Measurements from ENCODE around the gene VARS1.
A peak's percentile ranks its signal among the peaks of the same experiment; 100 is the strongest.

The VARS1 gene

DNA sequence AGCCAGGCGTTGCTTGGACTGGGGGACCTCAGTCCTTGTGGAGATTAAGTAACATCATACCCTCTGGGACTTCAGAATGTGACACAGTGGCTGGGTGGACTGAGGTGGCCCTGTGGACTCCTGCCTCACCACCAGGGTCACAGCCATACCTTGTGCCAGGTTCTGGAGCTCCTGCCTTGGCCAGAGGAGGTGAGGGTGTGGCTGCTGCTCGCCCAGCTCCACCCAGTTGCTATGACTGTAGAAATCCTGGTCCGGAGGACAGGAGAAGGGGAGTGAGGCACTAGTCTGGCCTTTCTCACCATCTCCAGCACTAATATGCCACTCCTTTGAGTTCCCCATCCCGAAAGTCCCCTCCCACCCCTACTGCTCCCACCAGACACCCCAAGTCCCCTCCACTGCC, 20.4 kb downstream of the VARS1 start:
- Mint-ChIP-seq H3K4me1 (ENCODE audit: low read depth) (peaks cover 39% of the 10 kb centered on the region), H3K36me3 (no peaks in the 10 kb centered on the region), H3K27me3 (no peaks in the 10 kb centered on the region), H3K27ac (no peak overlapping the region), H3K9me3 (ENCODE audit: low read depth) (no peaks in the 10 kb centered on the region), H3K4me3 (no peak overlapping the region)

DNA sequence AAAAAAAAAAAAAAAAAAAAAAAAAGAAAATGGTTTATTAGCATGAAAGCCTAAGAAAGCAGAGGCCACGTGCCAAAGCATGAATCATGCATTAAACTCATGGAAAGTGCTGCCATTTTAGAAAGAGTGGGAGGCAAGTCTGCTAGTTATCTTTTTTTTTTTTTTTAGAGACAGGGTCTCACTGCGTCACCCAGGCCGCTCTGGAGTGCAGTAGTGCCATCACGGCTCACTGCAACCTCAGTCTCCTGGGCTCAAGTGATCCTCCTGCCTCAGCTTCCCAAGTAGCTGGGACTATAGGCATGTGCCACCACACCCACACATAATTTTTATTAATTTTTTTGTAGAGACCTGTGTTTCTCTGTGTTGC, 23.6 kb downstream of the VARS1 start:
- Mint-ChIP-seq H3K36me3 (no peaks in the 10 kb centered on the region), H3K9me3 (ENCODE audit: low read depth) (no peaks in the 10 kb centered on the region), H3K27ac (peak overlapping the region; percentile 76), H3K4me1 (ENCODE audit: low read depth) (peaks cover 37% of the 10 kb centered on the region), H3K4me3 (peak overlapping the region; percentile 63), H3K27me3 (no peaks in the 10 kb centered on the region)

DNA sequence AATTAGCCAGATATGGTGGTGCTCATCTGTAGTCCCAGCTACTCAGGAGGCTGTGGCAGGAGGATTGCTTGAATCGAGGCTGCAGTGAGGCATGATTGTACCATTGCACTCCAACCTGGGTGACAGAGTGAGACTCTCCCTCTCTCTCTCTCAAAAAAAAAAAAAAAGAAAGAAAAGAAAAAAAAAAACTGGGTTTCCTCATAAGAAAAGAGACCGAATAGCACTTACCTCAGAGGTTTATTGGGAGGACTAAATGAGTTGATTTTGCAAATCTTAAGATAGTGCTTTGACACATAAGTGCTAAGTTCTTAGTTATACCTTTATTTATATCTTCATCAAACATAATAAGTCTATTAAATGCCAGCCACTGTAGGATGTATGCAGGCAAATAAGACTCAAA, 24.7 kb downstream of the VARS1 start:
- Mint-ChIP-seq H3K4me1 (ENCODE audit: low read depth) (peaks cover 32% of the 10 kb centered on the region), H3K27ac (no peak overlapping the region), H3K9me3 (ENCODE audit: low read depth) (no peaks in the 10 kb centered on the region), H3K27me3 (no peaks in the 10 kb centered on the region), H3K4me3 (no peak overlapping the region), H3K36me3 (no peaks in the 10 kb centered on the region)

DNA sequence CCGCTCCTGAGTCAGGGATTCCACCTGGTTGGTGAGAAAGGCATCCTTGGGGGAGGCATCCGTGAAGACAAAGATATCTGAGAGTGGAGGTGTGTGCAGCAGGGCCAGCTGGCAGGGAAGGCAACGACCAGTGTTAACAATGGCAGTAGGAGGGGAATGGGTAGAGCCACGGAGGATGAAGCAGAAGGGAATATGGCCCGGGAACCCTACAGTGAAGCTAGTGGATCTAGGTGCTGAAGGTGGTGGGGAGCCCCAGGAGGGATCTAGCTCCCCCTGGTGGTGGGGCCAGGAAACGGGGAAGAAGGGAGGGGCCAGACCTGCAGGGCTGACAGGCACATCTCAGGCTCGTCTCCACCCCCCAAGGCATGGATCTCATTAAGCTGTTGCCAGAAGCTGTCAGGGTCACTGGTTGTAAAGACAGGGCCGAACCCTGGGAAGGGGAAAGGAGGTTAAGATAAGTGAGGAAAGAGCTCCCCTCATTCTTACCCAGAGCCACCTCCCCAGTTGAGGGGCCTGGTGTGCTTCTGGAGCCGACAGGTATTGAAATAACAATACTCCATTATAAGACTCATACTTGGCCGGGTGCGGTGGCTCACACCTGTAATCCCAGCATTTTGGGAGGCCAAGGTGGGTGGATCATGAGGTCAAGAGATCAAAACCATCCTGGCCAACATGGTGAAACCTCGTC, 25.7 kb downstream of the VARS1 start:
- Mint-ChIP-seq H3K27me3 (no peaks in the 10 kb centered on the region), H3K36me3 (no peaks in the 10 kb centered on the region), H3K4me1 (ENCODE audit: low read depth) (peaks cover 27% of the 10 kb centered on the region), H3K9me3 (ENCODE audit: low read depth) (no peaks in the 10 kb centered on the region), H3K4me3 (no peak overlapping the region), H3K27ac (no peak overlapping the region)

DNA sequence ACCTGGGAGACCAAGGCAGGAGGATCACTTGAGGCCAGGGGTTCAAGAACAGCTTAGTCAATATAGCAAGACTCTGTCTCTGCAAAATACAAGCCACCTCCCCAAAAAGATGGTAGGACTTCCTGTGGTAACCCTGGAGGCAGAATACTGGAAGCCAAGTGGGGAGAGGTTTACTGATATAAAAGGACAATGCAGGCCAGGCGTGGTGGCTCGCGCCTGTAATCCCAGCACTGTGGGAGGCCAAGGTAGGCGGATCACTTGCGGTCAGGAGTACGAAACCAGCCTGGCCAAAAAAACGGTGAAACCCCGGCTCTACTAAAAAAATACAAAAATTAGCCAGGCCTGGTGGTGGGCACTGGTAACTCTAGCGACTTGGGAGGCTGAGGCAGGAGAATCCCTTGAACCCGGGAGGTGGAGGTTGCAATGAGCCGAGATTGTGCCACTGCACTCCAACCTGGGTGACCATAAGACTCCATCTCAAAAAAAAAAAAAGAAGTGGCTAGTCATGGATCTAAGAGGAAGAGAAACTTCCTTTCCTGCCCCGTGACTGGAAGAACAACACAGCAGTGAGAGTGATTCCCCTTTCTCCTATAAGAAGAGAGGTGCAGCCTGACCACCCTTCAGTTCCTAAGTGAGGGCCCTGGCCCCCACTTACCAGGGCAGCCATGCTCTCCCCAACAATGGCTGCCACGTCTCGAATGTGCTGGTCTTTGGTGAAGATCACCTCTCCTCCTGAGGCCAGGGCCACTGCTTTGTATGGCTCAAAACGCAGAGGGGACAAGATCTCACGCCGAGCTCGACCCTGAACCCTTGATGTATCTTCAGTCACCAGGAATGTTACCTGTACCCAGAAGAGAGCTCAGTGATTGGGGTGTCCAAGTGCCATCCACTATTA, 26.9 kb downstream of the VARS1 start:
- no peaks in the 10 kb centered on the region for H3K27me3 Mint-ChIP-seq
- no peak overlapping the region for H3K4me3 Mint-ChIP-seq
- H3K9me3 Mint-ChIP-seq (ENCODE audit: low read depth), result no peaks in the 10 kb centered on the region
- H3K27ac Mint-ChIP-seq, result no peak overlapping the region
- H3K36me3 Mint-ChIP-seq, result peaks cover 2% of the 10 kb centered on the region
- peaks cover 27% of the 10 kb centered on the region for H3K4me1 Mint-ChIP-seq (ENCODE audit: low read depth)

DNA sequence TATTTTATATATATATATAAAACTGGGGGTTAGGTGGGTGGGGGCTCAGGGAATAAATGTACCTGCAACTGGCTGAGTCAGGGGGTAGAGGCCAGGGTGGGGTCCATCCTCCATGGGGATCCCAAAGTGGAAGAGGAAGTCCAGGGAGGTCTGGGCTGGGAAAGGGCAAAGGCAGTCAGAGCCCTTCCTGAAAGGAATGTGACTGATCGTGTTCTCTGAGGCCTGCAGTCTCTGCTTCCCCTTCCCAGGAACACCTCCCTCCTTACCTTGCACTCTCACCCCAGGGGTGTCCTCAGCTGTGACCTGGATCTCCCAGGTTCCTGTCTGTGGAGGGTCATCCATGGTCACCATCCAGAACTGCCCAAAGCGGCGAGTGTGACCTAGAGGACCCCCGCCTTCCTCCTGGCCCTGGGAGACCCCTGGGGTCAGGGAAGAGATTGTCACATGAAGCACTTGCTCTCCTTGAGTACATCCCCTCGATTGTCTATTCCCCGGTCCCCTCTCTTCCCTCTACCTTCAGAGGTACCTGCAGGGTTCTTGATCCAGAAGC, 28.4 kb downstream of the VARS1 start:
- Mint-ChIP-seq H3K36me3 (peaks cover 8% of the 10 kb centered on the region), H3K27ac (no peak overlapping the region), H3K4me3 (no peak overlapping the region), H3K4me1 (ENCODE audit: low read depth) (peaks cover 18% of the 10 kb centered on the region), H3K9me3 (ENCODE audit: low read depth) (no peaks in the 10 kb centered on the region), H3K27me3 (no peaks in the 10 kb centered on the region)

DNA sequence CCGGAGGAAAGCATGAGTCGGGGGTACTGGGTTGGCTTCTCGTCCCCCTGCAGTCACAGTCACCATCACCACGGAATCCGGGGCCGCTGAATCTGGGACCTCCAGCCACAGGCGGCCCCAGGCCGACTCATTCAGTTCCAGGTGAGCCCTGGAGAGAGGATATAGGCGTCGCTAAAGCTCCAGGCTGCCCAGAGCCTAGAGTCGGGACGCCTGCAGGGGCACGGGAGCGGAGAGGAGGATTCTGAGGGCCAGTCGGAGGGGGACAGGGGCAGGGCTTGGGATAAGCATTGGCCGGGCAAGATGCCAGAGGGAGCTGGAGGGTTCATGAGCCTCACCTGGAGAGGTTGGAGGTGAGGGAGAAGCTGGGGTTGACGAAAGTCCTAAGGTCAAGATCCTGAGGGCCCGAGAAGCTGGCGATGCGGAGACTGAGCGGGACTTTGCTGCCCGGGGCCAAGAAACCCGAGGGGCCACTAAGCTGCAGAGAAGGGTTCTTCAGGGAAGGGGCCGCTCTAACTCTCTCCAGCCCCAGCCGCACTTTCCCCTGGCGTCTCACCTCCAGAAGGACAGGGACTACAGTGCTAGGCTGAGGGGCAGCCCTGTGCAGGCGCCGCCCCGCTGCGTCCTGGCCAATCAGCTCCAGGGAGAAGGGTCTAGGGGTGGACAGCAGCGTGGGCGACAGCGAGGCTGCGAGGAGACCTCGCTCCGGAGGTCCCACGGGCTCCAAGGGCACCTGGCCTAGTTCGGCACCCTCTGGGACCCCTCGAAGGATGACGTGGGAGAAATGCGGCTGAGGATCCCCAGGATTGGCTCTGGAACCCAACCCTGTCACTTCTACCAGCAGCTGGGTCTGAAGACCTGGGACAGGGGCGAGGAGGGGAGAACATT, 29.4 kb downstream of the VARS1 start:
- H3K4me1 Mint-ChIP-seq (ENCODE audit: low read depth), result peaks cover 11% of the 10 kb centered on the region
- H3K27ac Mint-ChIP-seq, result no peak overlapping the region

DNA sequence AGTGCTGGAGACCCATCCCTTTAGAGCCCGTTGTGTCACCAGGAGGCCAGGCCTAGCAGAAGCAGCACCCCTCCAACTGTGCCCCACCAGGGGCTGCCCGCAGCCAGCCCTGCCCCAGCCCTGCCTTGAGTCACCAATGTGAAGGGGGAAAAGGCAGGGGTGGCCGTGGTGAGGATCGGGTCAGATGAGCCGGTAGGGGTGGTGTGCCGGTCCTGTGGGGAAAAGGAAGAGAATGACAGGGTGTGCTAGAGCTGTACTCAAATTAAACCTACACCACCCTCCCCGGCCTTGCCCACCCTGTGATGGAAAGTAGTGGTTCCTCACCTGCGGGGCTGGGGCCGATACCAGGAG, 30.0 kb downstream of the VARS1 start:
- no peak overlapping the region for H3K4me3 Mint-ChIP-seq
- no peaks in the 10 kb centered on the region for H3K9me3 Mint-ChIP-seq (ENCODE audit: low read depth)
- no peaks in the 10 kb centered on the region for H3K27me3 Mint-ChIP-seq
- H3K4me1 Mint-ChIP-seq (ENCODE audit: low read depth), result peaks cover 7% of the 10 kb centered on the region
- peaks cover 16% of the 10 kb centered on the region for H3K36me3 Mint-ChIP-seq
- H3K27ac Mint-ChIP-seq, result no peak overlapping the region

More for the DNA sequence above, 29.4 kb downstream of the VARS1 start:
- Mint-ChIP-seq H3K4me3 (no peak overlapping the region), H3K27me3 (no peaks in the 10 kb centered on the region), H3K9me3 (ENCODE audit: low read depth) (no peaks in the 10 kb centered on the region), H3K36me3 (peaks cover 13% of the 10 kb centered on the region)

DNA sequence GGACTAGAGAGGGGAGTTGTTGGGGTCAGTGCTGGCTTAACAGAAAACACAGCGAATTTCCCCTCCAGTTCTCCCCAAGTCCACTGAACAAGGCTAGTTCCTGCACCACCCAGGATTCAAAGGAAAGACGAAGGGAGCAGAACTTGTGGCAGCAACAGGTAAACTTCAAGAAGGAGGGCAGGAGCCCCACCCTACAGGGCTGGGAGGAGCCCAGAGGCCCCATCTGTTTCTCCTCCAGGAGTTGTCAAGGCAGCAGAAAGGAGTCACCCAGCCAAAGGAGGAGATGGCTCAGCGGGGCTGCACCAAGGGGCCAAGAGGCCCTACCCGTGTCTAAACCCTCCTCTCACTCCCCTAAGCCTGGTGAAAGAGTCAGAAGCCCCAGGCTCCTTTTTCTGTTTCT, 31.4 kb downstream of the VARS1 start:
- H3K9me3 Mint-ChIP-seq (ENCODE audit: low read depth), result no peaks in the 10 kb centered on the region
- H3K27ac Mint-ChIP-seq, result no peak overlapping the region
- H3K4me1 Mint-ChIP-seq (ENCODE audit: low read depth), result peaks cover 2% of the 10 kb centered on the region
- no peaks in the 10 kb centered on the region for H3K27me3 Mint-ChIP-seq
- no peak overlapping the region for H3K4me3 Mint-ChIP-seq
- H3K36me3 Mint-ChIP-seq, result peaks cover 19% of the 10 kb centered on the region

DNA sequence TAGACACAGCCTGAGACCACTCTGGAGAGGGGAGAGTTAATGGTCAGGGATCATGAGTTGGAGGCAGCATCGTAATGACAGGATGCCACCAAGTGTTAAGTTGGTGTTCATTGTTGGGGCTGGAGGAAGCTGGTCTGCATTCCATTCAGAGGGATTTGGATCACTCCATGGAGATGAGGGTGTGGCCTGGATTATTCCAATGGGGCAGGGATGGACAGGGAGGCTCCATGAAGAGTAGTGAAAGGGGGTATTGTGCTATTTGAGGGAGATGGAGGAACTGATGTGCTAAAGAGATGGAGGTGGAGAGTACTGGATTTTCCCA, 32.0 kb downstream of the VARS1 start:
- Mint-ChIP-seq H3K36me3 (peaks cover 23% of the 10 kb centered on the region), H3K27me3 (no peaks in the 10 kb centered on the region), H3K4me1 (ENCODE audit: low read depth) (peaks cover 2% of the 10 kb centered on the region), H3K9me3 (ENCODE audit: low read depth) (no peaks in the 10 kb centered on the region), H3K27ac (no peak overlapping the region), H3K4me3 (no peak overlapping the region)

DNA sequence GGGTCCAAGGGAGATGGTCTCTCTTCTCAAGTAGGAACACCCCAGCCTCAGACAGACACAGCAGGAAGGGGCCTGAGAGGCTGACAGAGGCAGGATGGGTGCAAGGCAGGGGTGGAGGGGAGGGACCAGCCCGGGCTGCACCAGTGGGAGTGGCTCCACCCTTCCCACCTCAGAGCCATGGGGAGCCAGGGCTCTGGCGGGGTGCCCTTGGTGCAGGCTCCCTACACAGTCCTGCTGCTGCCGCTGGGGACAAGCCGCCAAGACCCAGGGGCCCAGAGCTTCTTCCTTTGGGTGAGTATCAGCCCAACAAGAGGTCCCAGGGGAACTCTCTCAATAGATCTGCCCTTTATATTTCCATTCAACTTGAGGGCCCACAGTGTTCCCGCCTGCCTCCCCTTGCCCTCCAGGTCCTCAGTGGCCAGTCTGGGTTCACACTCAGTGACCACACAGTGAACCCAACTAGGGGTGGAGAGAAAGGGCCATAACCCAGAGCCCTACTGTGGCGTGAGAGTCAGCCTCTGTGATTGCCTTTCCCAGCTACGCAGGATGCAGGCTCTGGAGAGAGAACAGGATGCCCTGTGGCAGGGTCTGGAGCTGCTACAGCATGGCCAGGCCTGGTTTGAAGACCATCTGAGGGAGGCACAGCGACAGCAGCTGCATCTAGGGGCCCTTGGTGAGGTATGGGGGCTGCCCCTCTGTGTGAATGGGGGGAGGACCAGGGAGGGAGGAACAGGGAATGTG, 32.5 kb downstream of the VARS1 start:
- H3K9me3 Mint-ChIP-seq (ENCODE audit: low read depth), result no peaks in the 10 kb centered on the region
- H3K36me3 Mint-ChIP-seq, result peaks cover 23% of the 10 kb centered on the region
- H3K4me1 Mint-ChIP-seq (ENCODE audit: low read depth), result peaks cover 2% of the 10 kb centered on the region
- no peak overlapping the region for H3K4me3 Mint-ChIP-seq
- no peaks in the 10 kb centered on the region for H3K27me3 Mint-ChIP-seq
- no peak overlapping the region for H3K27ac Mint-ChIP-seq

DNA sequence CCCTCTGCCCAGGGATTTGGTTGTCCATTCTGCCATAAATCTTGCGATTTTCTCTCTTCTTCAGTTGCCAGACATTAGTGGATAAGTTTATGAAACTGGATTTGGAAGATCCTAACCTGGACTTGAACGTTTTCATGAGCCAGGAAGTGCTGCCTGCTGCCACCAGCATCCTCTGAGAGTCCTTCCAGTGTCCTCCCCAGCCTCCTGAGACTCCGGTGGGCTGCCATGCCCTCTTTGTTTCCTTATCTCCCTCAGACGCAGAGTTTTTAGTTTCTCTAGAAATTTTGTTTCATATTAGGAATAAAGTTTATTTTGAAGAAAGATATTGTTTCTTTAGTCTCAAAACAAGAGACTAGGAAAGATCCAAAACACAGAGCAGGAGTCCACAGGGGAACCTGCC, 33.2 kb downstream of the VARS1 start, which contains the start of gene SAPCD1:
SAPCD1 (plus strand) TSS at position 301 of the 400 bp plus-strand sequence. CDS start 399 bp downstream, outside the sequence.
- peaks cover 23% of the 10 kb centered on the region for H3K36me3 Mint-ChIP-seq
- no peaks in the 10 kb centered on the region for H3K9me3 Mint-ChIP-seq (ENCODE audit: low read depth)
- H3K27ac Mint-ChIP-seq, result no peak within 1 kb of the TSS
- no peaks in the 10 kb centered on the region for H3K4me1 Mint-ChIP-seq (ENCODE audit: low read depth)
- H3K27me3 Mint-ChIP-seq, result no peaks in the 10 kb centered on the region
- no peak within 1 kb of the TSS for H3K4me3 Mint-ChIP-seq

DNA sequence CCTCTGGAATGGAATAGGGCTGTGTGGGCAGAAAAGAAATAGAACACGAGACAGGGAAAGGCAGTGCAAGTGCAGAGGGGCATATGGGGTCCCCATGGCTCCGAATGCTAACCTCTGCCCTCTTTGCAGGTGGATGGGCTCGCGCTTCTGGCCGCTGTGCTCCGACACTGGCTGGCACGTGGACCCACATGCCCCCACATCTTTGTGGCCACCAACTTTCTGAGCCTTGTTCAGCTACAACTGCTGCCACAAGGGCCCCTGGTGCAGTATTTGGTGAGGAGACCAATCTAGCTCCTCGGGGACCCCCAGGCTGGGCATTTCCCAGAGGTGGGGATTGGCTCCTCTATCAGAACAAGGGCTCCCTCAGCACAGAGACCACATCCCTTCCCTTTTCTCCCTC, 34.2 kb downstream of the VARS1 start:
- H3K27ac Mint-ChIP-seq, result no peak overlapping the region
- no peaks in the 10 kb centered on the region for H3K9me3 Mint-ChIP-seq (ENCODE audit: low read depth)
- no peaks in the 10 kb centered on the region for H3K4me1 Mint-ChIP-seq (ENCODE audit: low read depth)
- H3K36me3 Mint-ChIP-seq, result peaks cover 23% of the 10 kb centered on the region
- H3K27me3 Mint-ChIP-seq, result no peaks in the 10 kb centered on the region
- no peak overlapping the region for H3K4me3 Mint-ChIP-seq

DNA sequence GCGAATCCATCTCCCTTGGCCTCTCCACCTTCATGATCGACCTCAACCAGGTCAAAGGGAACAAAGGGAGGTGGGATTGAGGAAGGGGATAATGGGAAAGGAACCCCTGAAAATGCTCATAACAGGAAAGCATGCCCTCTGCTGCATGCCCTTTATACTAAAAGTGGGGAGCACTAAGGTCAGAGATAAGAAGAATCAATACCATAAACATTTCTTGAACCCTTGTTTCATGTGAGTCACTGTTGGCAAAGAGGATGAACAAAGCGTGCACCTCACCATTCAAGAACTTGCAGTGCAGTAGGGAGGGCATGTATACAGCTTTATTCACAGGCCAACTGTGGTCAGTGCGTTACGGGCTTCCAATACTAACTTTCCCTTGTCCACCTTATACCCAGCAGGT, 34.8 kb downstream of the VARS1 start:
- Mint-ChIP-seq H3K9me3 (ENCODE audit: low read depth) (no peaks in the 10 kb centered on the region), H3K4me1 (ENCODE audit: low read depth) (no peaks in the 10 kb centered on the region), H3K27ac (no peak overlapping the region), H3K27me3 (no peaks in the 10 kb centered on the region), H3K36me3 (peaks cover 23% of the 10 kb centered on the region), H3K4me3 (no peak overlapping the region)

All from activated naive CD8-positive, alpha-beta T cell (primary cell).